GM10248 (cell line): ENCODE measurements around the gene KLF16.

Source experiments
- CTCF ChIA-PET: fragments of 300-600 bp; sonication (Branson Sonifier 250); formaldehyde crosslinking; extraction: SDS; loops from one replicate; lab custom pipeline; 2021; ENCODE audit warnings: antibody characterized with exemption; lab: Yijun Ruan, JAX
- POLR2A ChIA-PET: fragments of 350-650 bp; sonication (Branson Sonifier 250); formaldehyde crosslinking; extraction: SDS; loops from one replicate; lab custom pipeline; 2020; ENCODE audit warnings: antibody characterized with exemption; lab: Yijun Ruan, JAX
- DNase-seq: peaks from one replicate; pipeline ENCODE4 v3.0.0; 2012; ENCODE audit errors: extremely low spot score
- CTCF ChIP-seq: IDR thresholded peaks from 2 replicates; pipeline ENCODE4 v1.5.1; 2012; ENCODE audit warnings: mild to moderate bottlenecking, low read depth; ENCODE audit errors: extremely low read depth, missing control alignments, control extremely low read depth

The KLF16 gene

GRCh38 chr19:1806184-1807029, 57.0 kb downstream of the KLF16 start:
- no peak for TF ChIP-seq CTCF
- DNase-seq = no peak
- POLR2A ChIA-PET = no interaction called here
- CTCF ChIA-PET = interaction anchor here (0.8 to 1.6 kb wide), 2 partner anchors 11 to 20 kb away, joined by 3 read pairs; no protein-coding TSS in a partner anchor

- no peak for DNase-seq
- POLR2A ChIA-PET = no interaction called here
- CTCF ChIA-PET = interaction anchor here (0.8 to 1.6 kb wide), 2 partner anchors 10 to 21 kb away, joined by 3 read pairs; no protein-coding TSS in a partner anchor
- TF ChIP-seq CTCF = no peak
Measured at GRCh38 chr19:1805401-1806183, 57.8 kb downstream of the KLF16 start.

DNA sequence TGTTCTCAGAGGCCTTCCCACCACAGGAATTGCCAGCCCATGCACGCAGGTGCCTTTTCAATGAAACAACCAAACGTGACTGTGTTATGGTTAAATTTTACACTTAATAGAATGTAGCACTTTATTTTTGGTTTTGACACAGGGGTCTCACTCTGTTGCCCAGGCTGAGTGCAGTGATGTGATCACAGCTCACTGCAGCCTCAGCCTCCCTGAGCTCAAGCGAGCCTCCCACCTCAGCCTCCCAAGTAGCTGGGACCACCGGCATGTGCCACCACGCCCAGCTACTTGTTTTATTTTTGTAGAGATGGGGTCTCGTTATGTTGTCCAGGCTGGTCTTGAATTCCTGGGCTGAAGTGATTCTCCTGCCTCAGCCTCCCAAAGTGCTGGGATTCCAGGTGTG, 58.5 kb downstream of the KLF16 start:
- CTCF ChIA-PET = no interaction called here
- no peak for DNase-seq
- POLR2A ChIA-PET = no interaction called here
- TF ChIP-seq CTCF = no peak
